Gastrocnemius medialis (tissue), 4 donors: ENCODE results near the gene ZFHX2. TPM values are rescaled to one million over a fixed set of nuclear protein-coding genes. Genes with fewer than 3 reads are reported as not detected.

Source experiments
- ATAC-seq, 2 donors: fragments of 150-250 bp; one replicate each; pipeline ENCODE4 v1.9.1; 2016
- DNase-seq, 2 donors: peaks; one replicate each; pipeline ENCODE4 v3.0.0-alpha.2; 2019
- H3K27ac ChIP-seq, 4 donors: fragments of 200-600 bp; sonication (generic); 1 replicate in 1 of 4; 2 replicates in 3 of 4; pipeline ENCODE4 v1.5.1; 2016 to 2018; ENCODE audit warnings: mild to moderate bottlenecking in 2 of 4, moderate library complexity in 1 of 4
- H3K27me3 ChIP-seq, 3 donors: fragments of 200-600 bp; sonication (generic) in 2 of 3; 1 replicate in 1 of 3; 2 replicates in 2 of 3; pipeline versions ENCODE4 v1.5.1 to v1.6.0; 2016 to 2019; ENCODE audit warnings: mild to moderate bottlenecking in 1 of 3, moderate library complexity in 1 of 3
- H3K36me3 ChIP-seq, 2 donors: fragments of 200-600 bp; sonication (generic) in 1 of 2; one replicate each; pipeline ENCODE4 v1.5.1; 2017 to 2018
- H3K4me1 ChIP-seq, 2 donors: fragments of 200-600 bp; sonication (generic) in 1 of 2; one replicate each; pipeline ENCODE4 v1.5.1; 2016 to 2017; ENCODE audit warnings: mild to moderate bottlenecking in 2 of 2
- H3K4me3 ChIP-seq, 4 donors: fragments of 200-600 bp; sonication (generic) in 3 of 4; 1 replicate in 1 of 4; 2 replicates in 3 of 4; pipeline ENCODE4 v1.5.1; 2016 to 2019; ENCODE audit warnings: mild to moderate bottlenecking in 2 of 4
- H3K9me3 ChIP-seq, 3 donors: fragments of 200-600 bp; sonication (generic) in 2 of 3; 1 replicate in 1 of 3; 2 replicates in 2 of 3; pipeline ENCODE4 v1.5.1; 2016 to 2019
- POLR2A ChIP-seq, 2 donors: fragments of 450-650 bp; IDR thresholded peaks; one replicate each; pipeline ENCODE4 v1.6.1; 2017; ENCODE audit warnings: antibody characterized with exemption in 2 of 2, mild to moderate bottlenecking in 2 of 2, moderate library complexity in 2 of 2
- in situ Hi-C, 4 donors: fragments of 200-750 bp; cut with MboI; loops; one replicate each; pipeline versions ENCODE4 v1.15.0 to v1.8.0; 2017; ENCODE audit warnings: low sequenced_read_pairs in 4 of 4
- intact Hi-C: fragments of 100-400 bp; cut with DNase I; formaldehyde crosslinking; loops from one replicate; pipeline ENCODE4 v1.15.1; 2023; ENCODE audit warnings: low total_unique reads
- total RNA-seq, 4 donors: library from RNA; depleted of rRNA; stranded (reverse); fragments of >200 nt; gene quantifications; one replicate each; pipeline versions ENCODE4 v1.1.0 to v1.2.3, GENCODE V29; 2016
- TF ChIP-seq, protein P1 (sequence below), 5 experiments: fragments of 450-650 bp in 3 of 5; fragments of 200-600 bp in 2 of 5; sonication (generic) in 2 of 5; IDR thresholded peaks in 4 of 5; conservative IDR thresholded peaks in 1 of 5; 1 replicate in 4 of 5; 2 replicates in 1 of 5; pipeline ENCODE4 v1.5.1; 2016 to 2019; ENCODE audit warnings: antibody characterized with exemption in 5 of 5, mild to moderate bottlenecking in 3 of 5, moderate library complexity in 3 of 5

The ZFHX2 gene
- total RNA-seq, 4 donors from 2014 or later, result 0.23 to 0.44 (median 0.41) TPM; not detected in 1

DNA sequence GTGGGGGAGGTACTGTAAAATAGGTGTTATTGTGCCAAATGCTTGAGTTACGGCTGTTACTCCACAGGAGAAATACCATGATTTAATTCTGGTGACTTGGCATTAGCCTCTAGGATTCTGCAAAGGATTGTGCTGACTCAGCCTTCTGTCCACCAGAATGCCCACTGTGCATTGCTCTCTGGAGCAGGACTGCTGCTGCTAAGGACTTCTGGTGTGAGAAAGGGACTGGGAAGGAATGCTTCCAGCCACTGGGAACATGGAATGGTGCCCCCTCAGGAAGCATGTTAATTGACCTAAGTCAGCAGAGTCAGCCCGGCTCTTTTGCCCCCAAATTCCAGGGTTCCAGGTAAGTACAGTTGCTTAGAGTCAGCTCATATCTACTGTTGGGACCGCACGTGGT, 32.9 kb downstream of the ZFHX2 start:
- H3K4me1 ChIP-seq, result peaks cover 0 to 4% of the 10 kb centered on the region in 2 donors
- DNase-seq, result no peak
- H3K27me3 ChIP-seq, result no peaks in the 10 kb centered on the region
- no peak overlapping the region for H3K4me3 ChIP-seq
- H3K9me3 ChIP-seq, result no peaks in the 10 kb centered on the region
- intact Hi-C loops, result no loop called here
- TF ChIP-seq POLR2A (IDR thresholded peaks at IDR 0.05), result no peak
- TF ChIP-seq, protein P1, sequence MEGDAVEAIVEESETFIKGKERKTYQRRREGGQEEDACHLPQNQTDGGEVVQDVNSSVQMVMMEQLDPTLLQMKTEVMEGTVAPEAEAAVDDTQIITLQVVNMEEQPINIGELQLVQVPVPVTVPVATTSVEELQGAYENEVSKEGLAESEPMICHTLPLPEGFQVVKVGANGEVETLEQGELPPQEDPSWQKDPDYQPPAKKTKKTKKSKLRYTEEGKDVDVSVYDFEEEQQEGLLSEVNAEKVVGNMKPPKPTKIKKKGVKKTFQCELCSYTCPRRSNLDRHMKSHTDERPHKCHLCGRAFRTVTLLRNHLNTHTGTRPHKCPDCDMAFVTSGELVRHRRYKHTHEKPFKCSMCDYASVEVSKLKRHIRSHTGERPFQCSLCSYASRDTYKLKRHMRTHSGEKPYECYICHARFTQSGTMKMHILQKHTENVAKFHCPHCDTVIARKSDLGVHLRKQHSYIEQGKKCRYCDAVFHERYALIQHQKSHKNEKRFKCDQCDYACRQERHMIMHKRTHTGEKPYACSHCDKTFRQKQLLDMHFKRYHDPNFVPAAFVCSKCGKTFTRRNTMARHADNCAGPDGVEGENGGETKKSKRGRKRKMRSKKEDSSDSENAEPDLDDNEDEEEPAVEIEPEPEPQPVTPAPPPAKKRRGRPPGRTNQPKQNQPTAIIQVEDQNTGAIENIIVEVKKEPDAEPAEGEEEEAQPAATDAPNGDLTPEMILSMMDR (IDR thresholded peaks at IDR 0.05 in 4 of 5, conservative IDR thresholded peaks at IDR 0.05 in 1 of 5), result no peak
- no peak overlapping the region for H3K27ac ChIP-seq
- no peak for ATAC-seq
- in situ Hi-C loops, result no loop called here
- H3K36me3 ChIP-seq, result no peaks in the 10 kb centered on the region

DNA sequence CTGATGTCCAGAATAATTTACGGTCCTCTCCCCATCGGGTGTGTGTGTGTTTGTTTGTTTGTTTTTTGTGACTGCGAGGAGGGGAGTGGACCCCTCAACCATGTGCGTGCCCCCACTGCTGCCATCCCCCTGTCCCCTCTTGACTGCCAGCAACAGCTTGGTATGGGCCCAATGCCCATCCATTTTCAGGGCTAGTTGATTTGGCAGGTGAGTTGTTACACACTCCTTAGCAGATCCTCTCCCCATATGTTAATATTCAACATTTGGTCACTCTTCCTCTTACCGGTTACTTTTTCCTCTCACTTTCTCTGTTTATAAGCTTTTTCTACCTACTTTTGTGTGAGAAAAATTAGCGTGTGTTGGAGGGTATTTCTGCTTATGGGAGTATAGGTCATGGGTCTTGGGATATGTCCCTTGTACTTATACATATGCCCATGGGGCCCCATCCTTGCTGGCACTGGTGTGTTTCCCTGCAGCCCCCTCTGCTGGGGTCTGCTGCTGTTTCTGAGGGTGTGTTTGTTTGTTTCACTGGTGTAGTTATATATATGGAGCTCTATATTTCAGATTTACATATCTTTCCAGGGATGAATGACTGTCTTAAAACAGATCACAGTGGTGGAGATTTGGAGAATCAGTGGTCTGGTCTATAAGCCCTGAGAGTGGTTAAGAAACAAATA, 33.8 kb downstream of the ZFHX2 start:
- no peaks in the 10 kb centered on the region for H3K36me3 ChIP-seq
- no peaks in the 10 kb centered on the region for H3K9me3 ChIP-seq
- ATAC-seq, result no peak
- DNase-seq, result no peak
- H3K27ac ChIP-seq, result no peak overlapping the region
- TF ChIP-seq, protein P1 (IDR thresholded peaks at IDR 0.05 in 4 of 5, conservative IDR thresholded peaks at IDR 0.05 in 1 of 5), result no peak
- TF ChIP-seq POLR2A (IDR thresholded peaks at IDR 0.05), result no peak
- peaks cover 0 to 4% of the 10 kb centered on the region in 2 donors for H3K4me1 ChIP-seq
- in situ Hi-C loops (no loop called here), intact Hi-C loops (no loop called here)
- no peaks in the 10 kb centered on the region for H3K27me3 ChIP-seq
- H3K4me3 ChIP-seq, result no peak overlapping the region

DNA sequence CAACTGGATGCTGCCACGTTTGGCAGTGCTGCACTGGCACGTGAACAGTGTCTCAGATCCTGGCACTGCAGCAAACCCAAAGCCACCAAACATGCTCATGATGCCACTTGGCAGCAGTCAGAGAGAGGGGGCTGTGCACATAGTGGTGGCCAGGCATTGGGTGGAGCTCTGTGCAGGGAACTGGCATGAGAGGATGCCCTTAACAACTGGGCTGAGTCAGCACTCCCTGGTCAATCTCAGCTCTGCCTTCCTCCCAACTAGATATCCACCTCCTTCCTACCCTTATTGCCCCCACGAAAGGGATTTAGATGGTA, 37.0 kb downstream of the ZFHX2 start:
- in situ Hi-C loops, result no loop called here
- Histone ChIP-seq H3K9me3 (no peaks in the 10 kb centered on the region), H3K27me3 (peaks cover 0 to 7% (median 0%) of the 10 kb centered on the region in 3 donors), H3K27ac (no peak overlapping the region), H3K36me3 (no peaks in the 10 kb centered on the region), H3K4me3 (no peak overlapping the region), H3K4me1 (peaks cover 0 to 4% of the 10 kb centered on the region in 2 donors)
- DNase-seq (no peak), ATAC-seq (no peak)
- intact Hi-C loops, result no loop called here
- TF ChIP-seq, protein P1 (IDR thresholded peaks at IDR 0.05 in 4 of 5, conservative IDR thresholded peaks at IDR 0.05 in 1 of 5), result no peak
- TF ChIP-seq POLR2A (IDR thresholded peaks at IDR 0.05), result no peak

DNA sequence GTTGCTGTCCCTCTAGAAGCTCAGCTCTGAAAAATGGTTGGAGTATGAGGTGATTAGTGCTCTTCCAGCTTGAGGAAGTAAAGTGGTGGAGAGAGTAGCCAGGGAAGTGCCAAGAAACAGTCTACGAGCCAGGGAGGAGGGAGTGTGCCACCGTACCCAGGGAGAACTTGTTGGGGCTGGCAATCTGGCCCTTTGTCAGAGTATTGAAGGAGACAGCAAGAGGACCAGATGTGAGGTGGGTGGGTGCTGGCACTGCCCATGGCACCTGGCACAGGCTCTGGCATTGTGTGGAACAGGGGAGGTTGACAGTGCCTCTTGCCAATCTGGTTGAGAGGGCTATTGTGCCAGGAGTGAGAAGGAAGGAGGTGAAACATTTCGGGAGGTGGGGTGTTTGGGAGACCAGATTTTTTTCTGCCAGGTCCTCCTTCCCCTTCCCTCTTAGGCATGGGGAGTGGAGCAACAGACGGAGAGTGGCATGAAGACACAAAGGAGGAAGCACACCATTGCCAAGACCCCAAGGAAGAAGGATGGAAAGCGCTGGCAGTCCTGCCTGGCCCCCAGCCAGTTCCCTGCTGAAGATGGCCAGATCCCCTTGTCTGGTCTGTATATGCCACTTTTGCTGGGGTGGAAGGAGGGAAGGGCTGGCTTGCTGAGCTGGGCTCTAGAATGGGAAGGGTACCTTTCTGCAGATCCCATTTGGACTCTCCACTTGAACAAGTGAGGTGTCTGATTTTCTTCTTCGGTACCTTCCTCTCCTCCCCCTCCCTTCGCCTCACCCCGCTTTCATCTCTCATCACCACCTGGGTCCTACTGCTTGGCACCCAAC, 37.5 kb downstream of the ZFHX2 start:
- in situ Hi-C loops, result no loop called here
- Histone ChIP-seq H3K27ac (no peak overlapping the region), H3K4me1 (peaks cover 0 to 4% of the 10 kb centered on the region in 2 donors), H3K36me3 (no peaks in the 10 kb centered on the region), H3K27me3 (peaks cover 0 to 7% (median 0%) of the 10 kb centered on the region in 3 donors), H3K4me3 (no peak overlapping the region), H3K9me3 (no peaks in the 10 kb centered on the region)
- DNase-seq (no peak), ATAC-seq (no peak)
- intact Hi-C loops, result no loop called here
- TF ChIP-seq, protein P1 (IDR thresholded peaks at IDR 0.05 in 4 of 5, conservative IDR thresholded peaks at IDR 0.05 in 1 of 5), result no peak
- TF ChIP-seq POLR2A (IDR thresholded peaks at IDR 0.05), result no peak
